IMR-90 (cell line): ENCODE data around the gene ADGRV1. TPM values are rescaled to one million over a fixed set of nuclear protein-coding genes. Genes with fewer than 3 reads are reported as not detected.

Source experiments
- ATAC-seq: fragments of 200-7000 bp; cut with Tn5 transposase; 2 replicates; pipeline ENCODE4 v1.9.1; 2020; ENCODE audit warnings: low read depth, mild to moderate bottlenecking, moderate library complexity
- BruUV-seq: library from RNA; stranded (reverse); fragments of 400-500 nt; replicated peaks from 2 replicates; lab custom pipeline; 2021; lab: Mats Ljungman, UMichigan
- CTCF ChIA-PET: fragments of 300-600 bp; formaldehyde crosslinking; extraction: SDS; loops from one replicate; lab custom pipeline; 2021; ENCODE audit warnings: antibody characterized with exemption; lab: Yijun Ruan, JAX
- POLR2A ChIA-PET: fragments of 300-600 bp; sonication (Branson Sonifier 250); formaldehyde crosslinking; loops from one replicate; lab custom pipeline; 2022; ENCODE audit warnings: antibody characterized with exemption; ENCODE audit not compliant: unreplicated experiment; lab: Charles Lee
- DNase-seq: peaks from one replicate; pipeline ENCODE4 v3.0.0; 2013
- H2AFZ ChIP-seq: replicated peaks from 2 replicates; pipeline ENCODE3; 2013; ENCODE audit warnings: low read length, mild to moderate bottlenecking; ENCODE audit not compliant: poor library complexity
- H2AK5ac ChIP-seq: 2 replicates; pipeline ENCODE4 v1.6.1; 2013; ENCODE audit warnings: low read depth, low read length, inconsistent platforms
- H2AK9ac ChIP-seq: replicated peaks from 2 replicates; pipeline ENCODE3; 2013; ENCODE audit warnings: mild to moderate bottlenecking, low read depth, low read length, moderate library complexity; ENCODE audit not compliant: poor library complexity
- H2BK120ac ChIP-seq: 2 replicates; pipeline ENCODE4 v1.6.1; 2013; ENCODE audit warnings: low read depth, low read length, inconsistent platforms
- H2BK15ac ChIP-seq: 3 replicates; pipeline ENCODE4 v1.6.1; 2013; ENCODE audit warnings: low read depth, low read length, inconsistent platforms
- H2BK20ac ChIP-seq: 2 replicates; pipeline ENCODE4 v1.6.1; 2013; ENCODE audit warnings: low read depth, mild to moderate bottlenecking, inconsistent platforms, low read length, moderate library complexity
- H2BK5ac ChIP-seq: 2 replicates; pipeline ENCODE4 v1.6.1; 2013; ENCODE audit warnings: mild to moderate bottlenecking, low read depth, low read length, inconsistent platforms; ENCODE audit not compliant: poor library complexity, severe bottlenecking
- H3K14ac ChIP-seq: replicated peaks from 2 replicates; pipeline ENCODE4 v1.6.1; 2013; ENCODE audit warnings: low read depth, low read length, inconsistent platforms
- H3K18ac ChIP-seq: 2 replicates; pipeline ENCODE4 v1.6.1; 2013; ENCODE audit warnings: low read depth, low read length, control low read depth
- H3K23ac ChIP-seq: 2 replicates; pipeline ENCODE4 v1.6.1; 2013; ENCODE audit warnings: low read depth, low read length, inconsistent platforms
- H3K27ac ChIP-seq: 2 replicates; pipeline ENCODE4 v1.5.1; 2013; ENCODE audit warnings: mild to moderate bottlenecking, control low read depth, low read length; ENCODE audit not compliant: insufficient read depth
- H3K27me3 ChIP-seq: 2 replicates; pipeline ENCODE4 v1.6.1; 2013; ENCODE audit warnings: low read length; ENCODE audit not compliant: control insufficient read depth, insufficient read depth
- H3K36me3 ChIP-seq: 2 replicates; pipeline ENCODE4 v1.6.1; 2013; ENCODE audit warnings: low read length, mixed read lengths; ENCODE audit not compliant: control insufficient read depth, insufficient read depth
- H3K4ac ChIP-seq: 2 replicates; pipeline ENCODE4 v1.6.1; 2013; ENCODE audit warnings: low read depth, low read length, inconsistent platforms
- H3K4me1 ChIP-seq: 2 replicates; pipeline ENCODE4 v1.6.1; 2013; ENCODE audit warnings: low read length, mixed read lengths; ENCODE audit not compliant: control insufficient read depth, insufficient read depth
- H3K4me2 ChIP-seq: 2 replicates; pipeline ENCODE4 v1.6.1; 2013; ENCODE audit warnings: low read depth, mild to moderate bottlenecking, control low read depth, low read length, moderate library complexity
- H3K4me3 ChIP-seq: 2 replicates; pipeline ENCODE4 v1.5.1; 2013; ENCODE audit warnings: low read depth, mild to moderate bottlenecking, control low read depth, low read length, moderate library complexity; ENCODE audit not compliant: insufficient read depth
- H3K56ac ChIP-seq: 2 replicates; pipeline ENCODE4 v1.6.1; 2013; ENCODE audit warnings: low read length, inconsistent platforms; ENCODE audit not compliant: insufficient read depth; ENCODE audit errors: extremely low read depth
- H3K79me1 ChIP-seq, 2 experiments: 2 replicates each; pipeline ENCODE4 v1.6.1; 2013; ENCODE audit warnings: low read length in 2 of 2, inconsistent platforms in 1 of 2, low read depth in 1 of 2
- H3K9ac ChIP-seq: 2 replicates; pipeline ENCODE4 v1.6.1; 2013; ENCODE audit warnings: low read depth, low read length, control low read depth
- H3K9me1 ChIP-seq: 2 replicates; pipeline ENCODE4 v1.6.1; 2013; ENCODE audit warnings: low read length, inconsistent platforms; ENCODE audit not compliant: insufficient read depth
- H3K9me3 ChIP-seq: 2 replicates; pipeline ENCODE4 v1.6.1; 2013; ENCODE audit warnings: low read length; ENCODE audit not compliant: control insufficient read depth, insufficient read depth
- H4K20me1 ChIP-seq: 2 replicates; pipeline ENCODE4 v1.6.1; 2013; ENCODE audit warnings: low read length, inconsistent platforms; ENCODE audit not compliant: insufficient read depth
- H4K5ac ChIP-seq: 2 replicates; pipeline ENCODE4 v1.6.1; 2013; ENCODE audit warnings: mild to moderate bottlenecking, low read depth, low read length, control low read depth
- H4K8ac ChIP-seq, 2 experiments: 2 replicates each; pipeline ENCODE4 v1.6.1; 2013; ENCODE audit warnings: low read depth in 2 of 2, low read length in 2 of 2, control low read depth in 1 of 2, inconsistent platforms in 1 of 2
- H4K91ac ChIP-seq: 2 replicates; pipeline ENCODE4 v1.6.1; 2013; ENCODE audit warnings: low read depth, low read length, inconsistent platforms; ENCODE audit not compliant: insufficient read depth
- BHLHE40 ChIP-seq: fragments of 150-350 bp; IDR thresholded peaks from 2 replicates; pipeline ENCODE4 v1.6.1; 2016; ENCODE audit warnings: mild to moderate bottlenecking, low read depth, low read length
- CEBPB ChIP-seq: IDR thresholded peaks from 2 replicates; pipeline ENCODE4 v1.6.1; 2012; ENCODE audit warnings: low read depth, low read length, improper control_type of control experiment
- CHD1 ChIP-seq: IDR thresholded peaks from 2 replicates; pipeline ENCODE4 v1.6.1; 2012; ENCODE audit warnings: low read depth, low read length, improper control_type of control experiment
- CTCF ChIP-seq: conservative IDR thresholded peaks from 2 replicates; pipeline ENCODE4 v1.5.1; 2012; ENCODE audit warnings: mild to moderate bottlenecking, low read depth, low read length, improper control_type of control experiment
- ELK1 ChIP-seq: fragments of 150-350 bp; IDR thresholded peaks from 2 replicates; pipeline ENCODE4 v1.6.1; 2016; ENCODE audit warnings: low read depth, mild to moderate bottlenecking, low read length, moderate library complexity, borderline replicate concordance
- FOS ChIP-seq: fragments of 150-350 bp; IDR thresholded peaks from 2 replicates; pipeline ENCODE4 v1.6.1; 2016; ENCODE audit warnings: low read depth, low read length
- MAFK ChIP-seq: IDR thresholded peaks from 2 replicates; pipeline ENCODE4 v1.6.1; 2012; ENCODE audit warnings: low read depth, low read length, improper control_type of control experiment
- MAZ ChIP-seq: IDR thresholded peaks from 2 replicates; pipeline ENCODE4 v1.6.1; 2012; ENCODE audit warnings: low read depth, mild to moderate bottlenecking, low read length, improper control_type of control experiment, moderate library complexity, borderline replicate concordance
- MXI1 ChIP-seq: IDR thresholded peaks from 2 replicates; pipeline ENCODE4 v1.6.1; 2012; ENCODE audit warnings: low read depth, mild to moderate bottlenecking, low read length, moderate library complexity, borderline replicate concordance
- NFE2L2 ChIP-seq: fragments of 150-350 bp; IDR thresholded peaks from 2 replicates; pipeline ENCODE4 v1.6.1; 2016; ENCODE audit warnings: low read depth, mild to moderate bottlenecking, low read length
- POLR2A ChIP-seq: IDR thresholded peaks from 2 replicates; pipeline ENCODE4 v1.6.1; 2012; ENCODE audit warnings: mild to moderate bottlenecking, low read depth, low read length
- RAD21 ChIP-seq: IDR thresholded peaks from 2 replicates; pipeline ENCODE4 v1.6.1; 2012; ENCODE audit warnings: low read length, improper control_type of control experiment
- RCOR1 ChIP-seq: IDR thresholded peaks from 2 replicates; pipeline ENCODE4 v1.6.1; 2012; ENCODE audit warnings: mild to moderate bottlenecking, low read length, improper control_type of control experiment; ENCODE audit not compliant: insufficient replicate concordance
- RFX5 ChIP-seq: IDR thresholded peaks from 2 replicates; pipeline ENCODE4 v1.8.0; 2012; ENCODE audit warnings: low read depth, mild to moderate bottlenecking, low read length, moderate library complexity
- SMC3 ChIP-seq: fragments of 150-350 bp; IDR thresholded peaks from 2 replicates; pipeline ENCODE4 v1.6.1; 2016; ENCODE audit warnings: low read depth, mild to moderate bottlenecking, antibody characterized with exemption, low read length, moderate library complexity
- USF2 ChIP-seq: fragments of 150-350 bp; IDR thresholded peaks from 2 replicates; pipeline ENCODE4 v1.6.1; 2017; ENCODE audit warnings: mild to moderate bottlenecking, antibody characterized with exemption, low read length, low read depth
- dilution Hi-C: fragments of 300-500 bp; cut with HindIII; formaldehyde crosslinking; loops from one replicate; pipeline ENCODE4 v1.14.3; 2018; ENCODE audit warnings: low sequenced_read_pairs; ENCODE audit not compliant: unreplicated experiment
- in situ Hi-C: fragments of 300-500 bp; cut with MboI; formaldehyde crosslinking; loops from 3 replicates; pipeline ENCODE4 v1.14.3; 2019; ENCODE audit warnings: low sequenced_read_pairs, inconsistent platforms, mixed read lengths
- intact Hi-C: fragments of 100-400 bp; cut with micrococcal nuclease; formaldehyde crosslinking; loops from 2 replicates; pipeline ENCODE4 v1.10.0; 2022
- polyA plus RNA-seq, 3 experiments: library from polyadenylated mRNA; depleted of rRNA; stranded (reverse); fragments of >200 nt; gene quantifications; 2 replicates each; pipeline ENCODE4 v1.2.3, GENCODE V29; 2012; ENCODE audit warnings: low replicate concordance in 1 of 3
- total RNA-seq: library from RNA; depleted of rRNA; stranded (reverse); fragments of >200 nt; gene quantifications from 2 replicates; pipeline ENCODE4 v1.2.3, GENCODE V29; 2012

ADGRV1 gene
- total and polyA plus RNA-seq, 2 of the 4 experiments (the other 2 are of a cell fraction), result under 0.01 TPM; not detected in 1

- Histone ChIP-seq H2BK120ac (no peak overlapping the region), H2AFZ (no peak overlapping the region), H4K20me1 (no peaks in the 10 kb centered on the region), H2BK20ac (no peak overlapping the region), H3K79me1 (no peaks in the 10 kb centered on the region), H4K91ac (no peak overlapping the region), H2BK15ac (no peak overlapping the region), H3K56ac (no peak overlapping the region), H4K8ac (no peak overlapping the region), H3K14ac (no peak overlapping the region), H3K18ac (no peak overlapping the region), H2AK9ac (no peak overlapping the region), H3K9ac (no peak overlapping the region), H3K4ac (no peak overlapping the region), H3K9me1 (no peaks in the 10 kb centered on the region), H3K4me1 (no peaks in the 10 kb centered on the region), H3K23ac (no peak overlapping the region), H3K4me3 (no peak overlapping the region), H2BK5ac (no peak overlapping the region), H3K27ac (no peak overlapping the region), H3K4me2 (no peak overlapping the region), H4K5ac (no peak overlapping the region), H3K36me3 (no peaks in the 10 kb centered on the region), H3K27me3 (no peaks in the 10 kb centered on the region), H3K9me3 (no peaks in the 10 kb centered on the region), H2AK5ac (no peak overlapping the region)
- in situ Hi-C loops (no loop called here), intact Hi-C loops (no loop called here), dilution Hi-C loops (no loop called here)
- no peak for DNase-seq
- ChIA-PET CTCF (no interaction called here), POLR2A (no interaction called here)
- BruUV-seq, result no TSS peak
- no peak for ATAC-seq
- TF ChIP-seq FOS (no peak), RFX5 (no peak), CHD1 (no peak), ELK1 (no peak), MXI1 (no peak), BHLHE40 (no peak), RCOR1 (no peak), MAFK (no peak), RAD21 (no peak), SMC3 (no peak), CEBPB (no peak), USF2 (no peak), NFE2L2 (no peak), CTCF (no peak), MAZ (no peak), POLR2A (no peak)
These were observed 342.7 kb downstream of the ADGRV1 start for GRCh38 chr5:90901261-90901660.
